GM20000 (cell line): Measurements from ENCODE around the gene SBF2.

ENCODE experiments used
- DNase-seq: peaks from one replicate; pipeline ENCODE4 v3.0.0; 2012; ENCODE audit warnings: low spot score
- CTCF ChIP-seq: IDR thresholded peaks from 2 replicates; pipeline ENCODE4 v1.5.1; 2012; ENCODE audit warnings: mild to moderate bottlenecking, control low read depth; ENCODE audit errors: extremely low read depth, missing control alignments

The SBF2 gene

DNA sequence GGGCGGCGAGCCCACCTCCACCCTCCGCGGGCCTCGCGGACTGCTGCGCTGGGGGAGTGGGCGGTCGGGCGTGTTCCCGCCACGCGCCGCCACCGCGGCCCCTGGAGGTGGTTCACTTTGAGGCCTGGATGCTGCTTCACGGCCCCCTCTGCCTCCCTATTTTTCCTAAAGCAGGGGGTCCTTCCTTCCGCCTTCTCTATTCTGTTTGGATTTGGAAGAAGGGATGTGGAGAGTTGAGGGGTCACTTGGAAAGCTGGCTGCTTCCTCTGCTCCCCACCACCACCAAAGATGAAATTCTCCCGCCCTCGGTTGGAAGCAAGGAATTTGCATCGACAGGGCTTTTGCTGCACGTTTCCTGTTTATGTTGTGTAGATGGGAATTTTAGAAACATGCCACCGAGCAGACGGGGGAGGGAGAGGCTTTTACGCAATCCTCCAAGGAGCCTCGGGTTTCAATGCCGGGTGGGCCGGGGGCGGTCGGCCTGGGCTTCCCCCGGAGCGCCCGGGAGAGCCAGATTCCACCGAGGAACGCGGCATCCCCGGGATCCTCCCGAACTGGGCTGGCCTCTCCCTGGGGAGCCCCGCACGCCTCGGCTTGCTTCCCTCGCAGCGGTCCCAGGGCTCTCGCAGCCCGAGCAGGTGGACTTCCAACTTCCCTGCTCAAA, 403 bp upstream of the SBF2 start:
- TF ChIP-seq CTCF: no peak
- DNase-seq: peak; percentile 25

DNA sequence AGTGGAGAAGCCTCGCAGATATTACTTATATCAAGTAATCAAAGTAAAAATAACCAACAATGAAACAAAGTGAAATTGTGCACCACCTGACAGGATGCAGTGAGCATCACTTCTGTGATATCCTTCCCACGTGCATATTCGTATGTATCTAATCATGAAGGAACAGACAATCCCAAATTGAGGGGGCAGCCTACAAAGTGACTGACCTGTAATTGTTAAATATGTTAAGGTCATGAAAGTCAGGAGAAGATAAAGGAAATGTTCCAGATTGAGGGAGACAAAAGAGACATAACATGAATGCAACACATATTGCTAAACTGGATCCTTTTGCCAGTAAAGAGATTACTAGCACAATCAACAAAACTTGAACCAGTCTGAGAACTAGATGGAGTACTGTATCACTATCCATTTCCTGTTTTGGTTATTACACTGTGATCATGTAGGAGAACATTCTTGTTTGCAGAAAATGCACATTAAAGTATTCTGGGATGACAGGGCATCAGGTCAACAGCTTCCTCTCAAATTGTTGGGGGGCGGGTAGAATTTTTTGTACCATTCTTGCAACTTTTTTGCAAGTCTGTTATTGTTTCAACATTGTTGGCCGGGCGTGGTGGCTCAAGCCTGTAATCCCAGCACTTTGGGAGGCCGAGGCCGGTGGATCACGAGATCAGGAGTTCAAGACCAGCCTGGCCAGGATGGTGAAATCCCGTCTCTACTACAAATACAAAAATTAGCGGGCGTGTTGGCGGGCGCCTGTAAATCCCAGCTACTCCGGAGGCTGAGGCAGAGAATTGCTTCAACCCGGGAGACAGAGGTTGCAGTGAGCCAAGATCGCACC, 2.0 kb downstream of the SBF2 start:
- TF ChIP-seq CTCF: no peak
- no peak for DNase-seq

GRCh38 chr11:10289765-10290380, 4.1 kb downstream of the SBF2 start:
- DNase-seq: no peak
- no peak for TF ChIP-seq CTCF

GRCh38 chr11:10288881-10289764, 4.9 kb downstream of the SBF2 start:
- no peak for DNase-seq
- TF ChIP-seq CTCF: no peak

- no peak for DNase-seq
- no peak for TF ChIP-seq CTCF
Measured at GRCh38 chr11:10287766-10288715, 6.0 kb downstream of the SBF2 start.

- no peak for DNase-seq
- TF ChIP-seq CTCF: no peak
Measured at GRCh38 chr11:10287140-10287539, 6.9 kb downstream of the SBF2 start.
